Activated CD8-positive, alpha-beta T cell treated with anti-CD3 and anti-CD28 coated beads for 36 hours (primary cell): ENCODE data around the gene DDX5. TPM values are rescaled to one million over a fixed set of nuclear protein-coding genes. Genes with fewer than 3 reads are reported as not detected.

Experiments
- ATAC-seq: fragments of 200-7000 bp; cut with Tn5 transposase; one replicate; pipeline ENCODE4 v1.10.0; 2021; ENCODE audit warnings: mild to moderate bottlenecking, moderate library complexity
- CTCF ChIA-PET: fragments of 350-600 bp; sonication (Branson Sonifier 250); formaldehyde crosslinking; loops from one replicate; lab custom pipeline; 2021; ENCODE audit warnings: antibody characterized with exemption; lab: Charles Lee
- POLR2A ChIA-PET: fragments of 350-600 bp; sonication (Branson Sonifier 250); formaldehyde crosslinking; loops from one replicate; lab custom pipeline; 2021; ENCODE audit warnings: antibody characterized with exemption; lab: Charles Lee
- DNase-seq: peaks from one replicate; pipeline ENCODE4 v3.0.0-alpha.2; 2020
- H3K27ac Mint-ChIP-seq: one replicate; pipeline ENCODE4 v1.8.0; 2021; ENCODE audit warnings: mild to moderate bottlenecking, mixed read lengths
- H3K27me3 Mint-ChIP-seq: one replicate; pipeline ENCODE4 v1.8.0; 2021; ENCODE audit warnings: mixed read lengths
- H3K36me3 Mint-ChIP-seq: one replicate; pipeline ENCODE4 v1.8.0; 2021; ENCODE audit warnings: low read depth, mixed read lengths
- H3K4me1 Mint-ChIP-seq: one replicate; pipeline ENCODE4 v1.8.0; 2021; ENCODE audit warnings: low read depth, mixed read lengths
- H3K4me3 Mint-ChIP-seq: one replicate; pipeline ENCODE4 v1.8.0; 2021; ENCODE audit warnings: mild to moderate bottlenecking, moderate library complexity, mixed read lengths
- H3K9me3 Mint-ChIP-seq: one replicate; pipeline ENCODE4 v1.8.0; 2021; ENCODE audit warnings: mixed read lengths
- intact Hi-C: fragments of 100-400 bp; cut with micrococcal nuclease; formaldehyde crosslinking; loops from one replicate; pipeline ENCODE4 v1.10.0; 2022
- total RNA-seq, 2 experiments: library from RNA; stranded (reverse); gene quantifications; one replicate each; pipeline ENCODE4 v1.2.3, GENCODE V29; 2021
- TF ChIP-seq, protein P1 (sequence below): fragments of 200-600 bp; IDR thresholded peaks from one replicate; pipeline ENCODE4 v1.8.0; 2022; ENCODE audit warnings: antibody characterized with exemption, mild to moderate bottlenecking

DDX5 gene
- total RNA-seq, 2 experiments from 2014 or later: 632 to 668 TPM

GRCh38 chr17:64459284-64459747 is 46.8 kb downstream of the DDX5 start:
- H3K36me3 Mint-ChIP-seq: no peaks in the 10 kb centered on the region
- H3K27me3 Mint-ChIP-seq: no peaks in the 10 kb centered on the region
- intact Hi-C loops: no loop called here
- POLR2A ChIA-PET: no interaction called here
- no peak overlapping the region for H3K4me3 Mint-ChIP-seq
- CTCF ChIA-PET: interaction anchor here (3.2 kb wide), 1 partner anchor 40 kb away, joined by 9 read pairs; no protein-coding TSS in a partner anchor
- H3K4me1 Mint-ChIP-seq: peaks cover 9% of the 10 kb centered on the region
- ATAC-seq (peak; percentile 51), DNase-seq (no peak)
- peaks cover 2% of the 10 kb centered on the region for H3K9me3 Mint-ChIP-seq
- H3K27ac Mint-ChIP-seq: no peak overlapping the region
- TF ChIP-seq, protein P1, sequence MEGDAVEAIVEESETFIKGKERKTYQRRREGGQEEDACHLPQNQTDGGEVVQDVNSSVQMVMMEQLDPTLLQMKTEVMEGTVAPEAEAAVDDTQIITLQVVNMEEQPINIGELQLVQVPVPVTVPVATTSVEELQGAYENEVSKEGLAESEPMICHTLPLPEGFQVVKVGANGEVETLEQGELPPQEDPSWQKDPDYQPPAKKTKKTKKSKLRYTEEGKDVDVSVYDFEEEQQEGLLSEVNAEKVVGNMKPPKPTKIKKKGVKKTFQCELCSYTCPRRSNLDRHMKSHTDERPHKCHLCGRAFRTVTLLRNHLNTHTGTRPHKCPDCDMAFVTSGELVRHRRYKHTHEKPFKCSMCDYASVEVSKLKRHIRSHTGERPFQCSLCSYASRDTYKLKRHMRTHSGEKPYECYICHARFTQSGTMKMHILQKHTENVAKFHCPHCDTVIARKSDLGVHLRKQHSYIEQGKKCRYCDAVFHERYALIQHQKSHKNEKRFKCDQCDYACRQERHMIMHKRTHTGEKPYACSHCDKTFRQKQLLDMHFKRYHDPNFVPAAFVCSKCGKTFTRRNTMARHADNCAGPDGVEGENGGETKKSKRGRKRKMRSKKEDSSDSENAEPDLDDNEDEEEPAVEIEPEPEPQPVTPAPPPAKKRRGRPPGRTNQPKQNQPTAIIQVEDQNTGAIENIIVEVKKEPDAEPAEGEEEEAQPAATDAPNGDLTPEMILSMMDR: no peak

GRCh38 chr17:64458756-64459155 is 47.3 kb downstream of the DDX5 start:
- ChIA-PET CTCF (interaction anchor here (3.2 kb wide), 1 partner anchor 39 kb away, joined by 9 read pairs; no protein-coding TSS in a partner anchor), POLR2A (no interaction called here)
- H3K27me3 Mint-ChIP-seq: no peaks in the 10 kb centered on the region
- DNase-seq (no peak), ATAC-seq (no peak)
- no peak overlapping the region for H3K27ac Mint-ChIP-seq
- peaks cover 9% of the 10 kb centered on the region for H3K4me1 Mint-ChIP-seq
- intact Hi-C loops: no loop called here
- no peak overlapping the region for H3K4me3 Mint-ChIP-seq
- TF ChIP-seq, protein P1: no peak
- no peaks in the 10 kb centered on the region for H3K36me3 Mint-ChIP-seq
- H3K9me3 Mint-ChIP-seq: peaks cover 2% of the 10 kb centered on the region

- Mint-ChIP-seq H3K4me3 (no peak overlapping the region), H3K27ac (no peak overlapping the region), H3K4me1 (peaks cover 9% of the 10 kb centered on the region), H3K36me3 (no peaks in the 10 kb centered on the region), H3K9me3 (peaks cover 2% of the 10 kb centered on the region), H3K27me3 (no peaks in the 10 kb centered on the region)
- CTCF ChIA-PET: interaction anchor here (1.2 kb wide), 1 partner anchor 324 kb away, joined by 3 read pairs; no protein-coding TSS in a partner anchor
- intact Hi-C loops: no loop called here
- DNase-seq: no peak
- ATAC-seq: no peak
- POLR2A ChIA-PET: interaction anchor here (1.5 kb wide), 1 partner anchor 50 kb away, joined by 4 read pairs; the partner anchor contains the start of gene CEP95
- TF ChIP-seq, protein P1: no peak
Observed at GRCh38 chr17:64457156-64457555, 48.9 kb downstream of the DDX5 start.

DNA sequence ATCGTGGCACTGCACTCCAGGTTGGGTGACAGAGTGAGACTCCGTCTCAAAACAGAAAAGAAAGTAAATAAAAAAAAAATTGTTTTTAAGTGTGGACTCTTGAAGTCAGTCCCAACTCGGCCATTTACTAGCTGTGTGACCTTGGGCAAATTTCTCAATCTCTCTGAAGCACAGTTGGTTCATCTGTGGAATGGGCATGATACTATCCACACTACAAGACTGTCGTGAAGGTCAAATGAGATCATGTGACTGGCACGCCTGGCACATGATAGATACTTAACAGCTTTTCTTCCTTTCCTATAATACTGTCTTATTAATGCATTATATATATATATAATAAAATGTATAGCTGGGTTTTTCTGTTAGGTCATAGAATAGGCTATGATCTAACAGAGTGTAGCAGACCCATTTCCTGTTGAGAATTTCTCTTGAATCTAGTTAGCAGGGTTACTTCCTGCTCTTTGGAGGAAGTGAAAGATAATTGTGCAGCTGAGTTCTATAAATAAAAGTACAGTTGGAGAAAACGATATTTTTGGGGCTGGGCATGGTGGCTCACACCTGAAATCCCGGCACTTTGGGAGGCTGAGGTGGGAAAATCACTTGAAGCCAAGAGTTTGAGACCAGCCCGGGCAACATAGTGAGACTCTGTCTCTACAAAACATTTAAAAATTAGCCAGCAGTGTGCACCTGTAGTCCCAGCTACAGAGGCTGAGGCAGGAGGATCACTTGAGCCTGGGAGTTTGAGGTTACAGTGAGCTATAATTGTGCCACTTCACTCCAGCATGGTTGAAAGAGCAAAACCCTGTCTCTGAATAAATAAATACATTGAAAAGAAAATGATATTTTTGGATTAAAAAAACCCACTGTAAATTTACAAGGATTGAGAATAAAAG is 49.9 kb downstream of the DDX5 start:
- ChIA-PET POLR2A (interaction anchor here (0.6 to 0.9 kb wide), 3 partner anchors 47 to 68 kb away, joined by 3 to 4 read pairs (median 3); no protein-coding TSS in a partner anchor), CTCF (interaction anchor here (0.6 to 3.4 kb wide), 5 partner anchors 35 to 743 kb away, joined by 3 to 22 read pairs (median 3); no protein-coding TSS in a partner anchor)
- intact Hi-C loops: no loop called here
- Mint-ChIP-seq H3K9me3 (peaks cover 2% of the 10 kb centered on the region), H3K27ac (peak overlapping the region; percentile 71), H3K27me3 (no peaks in the 10 kb centered on the region), H3K36me3 (no peaks in the 10 kb centered on the region), H3K4me1 (peaks cover 9% of the 10 kb centered on the region), H3K4me3 (no peak overlapping the region)
- TF ChIP-seq, protein P1: no peak
- no peak for DNase-seq
- ATAC-seq: peak; percentile 68
